Aorta (tissue), 5 donors: ENCODE data around the gene LYAR. TPM values are rescaled to one million over a fixed set of nuclear protein-coding genes. Genes with fewer than 3 reads are reported as not detected.

Experiments used
- ATAC-seq: fragments of 200-7000 bp; cut with Tn5 transposase; one replicate; pipeline ENCODE4 v1.9.1; 2022; ENCODE audit warnings: moderate library complexity; ENCODE audit not compliant: low FRiP score
- DNase-seq, 2 donors: peaks; one replicate each; pipeline ENCODE4 v3.0.0-alpha.2; 2020
- H3K27ac ChIP-seq, 2 donors: one replicate each; pipeline ENCODE4 v1.5.1; 2013; ENCODE audit warnings: low read length in 2 of 2, mild to moderate bottlenecking in 2 of 2, moderate library complexity in 2 of 2, control low read depth in 1 of 2, inconsistent platforms in 1 of 2, low read depth in 1 of 2
- H3K27me3 ChIP-seq, 2 donors: one replicate each; pipeline ENCODE4 v1.6.1; 2013; ENCODE audit warnings: control low read depth in 1 of 2, low read length in 1 of 2, mild to moderate bottlenecking in 1 of 2, moderate library complexity in 1 of 2; ENCODE audit not compliant: insufficient read depth in 2 of 2, control insufficient read depth in 1 of 2
- H3K36me3 ChIP-seq, 2 donors: one replicate each; pipeline ENCODE4 v1.6.1; 2013; ENCODE audit warnings: control low read depth in 1 of 2, low read length in 1 of 2, mild to moderate bottlenecking in 1 of 2; ENCODE audit not compliant: insufficient read depth in 2 of 2, control insufficient read depth in 1 of 2
- H3K4me1 ChIP-seq, 2 donors: one replicate each; pipeline ENCODE4 v1.6.1; 2013; ENCODE audit warnings: low read length in 2 of 2, control low read depth in 1 of 2, mild to moderate bottlenecking in 1 of 2, moderate library complexity in 1 of 2; ENCODE audit not compliant: insufficient read depth in 2 of 2, control insufficient read depth in 1 of 2
- H3K4me3 ChIP-seq, 2 donors: one replicate each; pipeline ENCODE4 v1.5.1; 2013; ENCODE audit warnings: low read length in 2 of 2, control low read depth in 1 of 2, mild to moderate bottlenecking in 1 of 2
- H3K9me3 ChIP-seq: one replicate; pipeline ENCODE4 v1.6.1; 2013; ENCODE audit warnings: mild to moderate bottlenecking, low read length; ENCODE audit not compliant: control insufficient read depth
- WGBS, 2 donors: extraction: QIAGEN DNeasy Blood & Tissue Kit; methylation state at CpG; one replicate each; pipeline ENCODE4 v1.1.7; 2013; 5-methylcytosine and 5-hydroxymethylcytosine counted together
- intact Hi-C, 2 donors: fragments of 100-400 bp; cut with DNase I; formaldehyde crosslinking; loops; one replicate each; pipeline versions ENCODE4 v1.14.2 to v1.15.0; 2022
- polyA plus RNA-seq, 2 donors: library from polyadenylated mRNA; stranded (reverse); fragments of 200-250 nt; gene quantifications; one replicate each; pipeline ENCODE4 v1.2.3, GENCODE V29; 2013
- total RNA-seq, 2 donors: library from RNA; stranded (reverse); fragmentation: NEBNext Ultra II Directional; extraction: Animal tissue kit (Norgen Biotek cat#: 25700); gene quantifications; one replicate each; pipeline ENCODE4 v1.2.1, GENCODE V29; 2021
- donor health status: healthy with polysubstance abuse.
- donor health status: Bipolar disorder and iron deficiency.
- donor health status: DM: no; HTN: no; CAD: no.
- donor health status: DM: no; HTN: no; CAD: no.
- donor health status: DM: yes; HTN: yes; CAD: no.

The LYAR gene
- total and polyA plus RNA-seq, 4 donors, result 9.6 to 14.8 (median 12.1) TPM

GRCh38 chr4:4329496-4329895 lies 39.5 kb upstream of the LYAR start:
- peak in 1 of 2 donors; percentile 39 for DNase-seq
- Histone ChIP-seq H3K27me3 (no peaks in the 10 kb centered on the region), H3K4me3 (no peak overlapping the region), H3K9me3 (peaks cover 2% of the 10 kb centered on the region), H3K27ac (no peak overlapping the region), H3K4me1 (no peaks in the 10 kb centered on the region), H3K36me3 (no peaks in the 10 kb centered on the region)
- intact Hi-C loops, result no loop called here
- no peak for ATAC-seq
- WGBS, 2 donors, result 93% methylated on average over 10 of the region's 10 CpGs

- no peak overlapping the region for H3K27ac ChIP-seq
- H3K9me3 ChIP-seq, result peaks cover 2% of the 10 kb centered on the region
- no peaks in the 10 kb centered on the region for H3K4me1 ChIP-seq
- intact Hi-C loops, result no loop called here
- H3K36me3 ChIP-seq, result no peaks in the 10 kb centered on the region
- ATAC-seq (no peak), DNase-seq (no peak)
- 87 to 89% methylated on average over 4 of the region's 4 CpGs for WGBS, 2 donors
- no peaks in the 10 kb centered on the region for H3K27me3 ChIP-seq
- no peak overlapping the region for H3K4me3 ChIP-seq
These were observed 38.9 kb upstream of the LYAR start for GRCh38 chr4:4328840-4329239.

DNA sequence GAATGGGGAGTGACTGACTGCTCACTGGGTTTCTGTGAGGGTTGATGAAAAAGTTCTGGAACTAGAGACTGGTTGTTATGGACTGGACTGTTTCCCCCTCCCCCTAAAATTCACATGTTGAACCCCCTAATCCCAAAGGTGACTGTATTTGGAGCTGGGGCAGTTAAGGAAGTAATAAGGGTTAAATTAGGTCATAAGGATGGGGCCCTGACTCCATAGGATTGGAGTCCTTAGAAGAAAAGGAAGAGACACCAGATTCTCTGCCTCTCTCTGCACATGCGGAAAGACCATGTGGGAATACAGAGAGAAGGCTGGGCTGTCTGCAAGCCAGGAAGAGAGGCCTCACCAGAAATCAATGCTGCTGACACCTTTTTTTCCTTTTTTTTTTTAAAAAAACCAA lies 38.3 kb upstream of the LYAR start:
- WGBS, 2 donors, result 95 to 98% methylated on average over 1 of the region's 1 CpG
- intact Hi-C loops, result no loop called here
- Histone ChIP-seq H3K27ac (no peak overlapping the region), H3K27me3 (no peaks in the 10 kb centered on the region), H3K4me3 (no peak overlapping the region), H3K9me3 (peaks cover 2% of the 10 kb centered on the region), H3K4me1 (no peaks in the 10 kb centered on the region), H3K36me3 (no peaks in the 10 kb centered on the region)
- ATAC-seq, result no peak
- no peak for DNase-seq

DNA sequence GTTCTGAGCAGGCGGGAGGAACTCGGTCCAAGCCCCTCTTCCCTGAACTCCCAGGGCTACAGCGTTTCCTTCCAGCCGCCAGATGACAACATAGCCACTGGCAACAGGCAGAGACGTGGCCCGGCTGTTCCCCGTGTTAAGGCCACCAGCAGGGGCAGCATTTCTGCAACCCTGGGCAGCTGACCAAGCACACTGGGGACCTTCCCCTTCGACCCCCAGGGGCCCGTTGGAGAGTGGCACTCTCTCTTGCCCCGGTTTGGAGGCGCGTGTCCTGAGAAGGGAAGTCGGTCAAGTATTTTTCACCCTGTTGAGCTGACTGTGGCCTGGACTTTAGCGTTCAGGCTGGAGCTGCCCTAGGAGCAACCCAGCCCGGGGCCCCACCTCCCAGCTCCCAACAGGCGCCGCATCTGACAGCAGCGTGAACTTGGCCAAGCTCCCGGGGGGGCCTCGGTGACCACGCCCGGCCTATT lies 37.7 kb upstream of the LYAR start:
- Histone ChIP-seq H3K4me3 (no peak overlapping the region), H3K27me3 (no peaks in the 10 kb centered on the region), H3K27ac (no peak overlapping the region), H3K36me3 (no peaks in the 10 kb centered on the region), H3K4me1 (no peaks in the 10 kb centered on the region), H3K9me3 (peaks cover 2% of the 10 kb centered on the region)
- intact Hi-C loops, result no loop called here
- DNase-seq (peak in 1 of 2 donors; percentile 55), ATAC-seq (no peak)
- WGBS, 2 donors, result 37% methylated on average over 22 of the region's 22 CpGs

DNA sequence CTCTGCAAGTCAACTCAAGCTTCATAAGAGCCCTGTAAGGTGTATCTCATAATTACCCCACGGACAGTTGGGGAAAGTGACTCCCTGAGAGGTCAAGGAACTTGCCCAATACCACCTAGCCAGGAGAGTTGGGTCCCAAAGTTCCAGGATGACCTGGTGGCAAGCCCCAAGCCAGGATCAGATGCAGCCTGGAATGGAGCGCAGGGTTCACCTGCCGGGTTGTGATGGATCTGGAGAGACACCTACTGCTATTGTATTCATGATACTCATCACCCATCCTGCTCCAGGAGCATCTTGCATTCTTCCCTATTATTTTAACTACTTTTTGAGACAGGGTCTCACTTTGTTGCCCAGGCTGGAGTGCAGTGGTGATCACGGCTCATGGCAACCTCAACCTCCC lies 36.2 kb upstream of the LYAR start:
- DNase-seq (peak in 1 of 2 donors; percentile 28), ATAC-seq (no peak)
- Histone ChIP-seq H3K36me3 (peaks cover 0 to 4% of the 10 kb centered on the region in 2 donors), H3K4me3 (no peak overlapping the region), H3K4me1 (no peaks in the 10 kb centered on the region), H3K27ac (no peak overlapping the region), H3K9me3 (peaks cover 2% of the 10 kb centered on the region), H3K27me3 (no peaks in the 10 kb centered on the region)
- intact Hi-C loops, result no loop called here
- WGBS, 2 donors, result 91 to 96% methylated on average over 4 of the region's 4 CpGs

DNA sequence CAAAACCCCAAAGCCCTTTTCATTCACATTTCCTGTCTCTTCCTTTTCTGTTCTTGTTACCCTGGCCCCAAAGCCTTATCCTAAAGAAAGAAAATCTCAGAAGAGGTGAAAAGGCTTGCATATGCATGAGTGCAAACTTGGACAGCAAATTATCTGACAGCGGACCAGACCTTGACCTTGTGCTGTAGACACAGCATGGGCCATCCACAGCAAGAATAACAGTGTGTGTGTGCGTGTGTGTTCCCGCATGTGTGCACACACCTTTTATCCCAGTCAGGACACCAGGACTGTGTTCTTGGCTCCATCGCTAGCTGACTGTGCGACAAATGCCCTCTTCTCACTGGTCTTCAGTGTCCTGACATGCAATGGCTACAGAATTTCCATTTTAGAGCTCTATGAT lies 35.4 kb upstream of the LYAR start:
- ATAC-seq, result no peak

GRCh38 chr4:4323705-4324534 lies 34.0 kb upstream of the LYAR start:
- peak in 1 of 2 donors; percentile 19 for DNase-seq
- intact Hi-C loops, result no loop called here
- ATAC-seq, result no peak
- Histone ChIP-seq H3K4me3 (no peak overlapping the region), H3K4me1 (no peaks in the 10 kb centered on the region), H3K9me3 (no peaks in the 10 kb centered on the region), H3K27me3 (no peaks in the 10 kb centered on the region), H3K36me3 (peaks cover 0 to 9% of the 10 kb centered on the region in 2 donors), H3K27ac (no peak overlapping the region)
- WGBS, 2 donors, result 64% methylated on average over 10 of the region's 10 CpGs

More for the DNA sequence above, 35.4 kb upstream of the LYAR start:
- 82 to 93% methylated on average over 5 of the region's 5 CpGs for WGBS, 2 donors
- no peak overlapping the region for H3K4me3 ChIP-seq
- H3K27me3 ChIP-seq, result no peaks in the 10 kb centered on the region
- intact Hi-C loops, result no loop called here
- peaks cover 0 to 8% of the 10 kb centered on the region in 2 donors for H3K36me3 ChIP-seq
- no peak overlapping the region for H3K27ac ChIP-seq
- peak in 1 of 2 donors; percentile 28 for DNase-seq
- H3K4me1 ChIP-seq, result no peaks in the 10 kb centered on the region
- H3K9me3 ChIP-seq, result peaks cover 2% of the 10 kb centered on the region

DNA sequence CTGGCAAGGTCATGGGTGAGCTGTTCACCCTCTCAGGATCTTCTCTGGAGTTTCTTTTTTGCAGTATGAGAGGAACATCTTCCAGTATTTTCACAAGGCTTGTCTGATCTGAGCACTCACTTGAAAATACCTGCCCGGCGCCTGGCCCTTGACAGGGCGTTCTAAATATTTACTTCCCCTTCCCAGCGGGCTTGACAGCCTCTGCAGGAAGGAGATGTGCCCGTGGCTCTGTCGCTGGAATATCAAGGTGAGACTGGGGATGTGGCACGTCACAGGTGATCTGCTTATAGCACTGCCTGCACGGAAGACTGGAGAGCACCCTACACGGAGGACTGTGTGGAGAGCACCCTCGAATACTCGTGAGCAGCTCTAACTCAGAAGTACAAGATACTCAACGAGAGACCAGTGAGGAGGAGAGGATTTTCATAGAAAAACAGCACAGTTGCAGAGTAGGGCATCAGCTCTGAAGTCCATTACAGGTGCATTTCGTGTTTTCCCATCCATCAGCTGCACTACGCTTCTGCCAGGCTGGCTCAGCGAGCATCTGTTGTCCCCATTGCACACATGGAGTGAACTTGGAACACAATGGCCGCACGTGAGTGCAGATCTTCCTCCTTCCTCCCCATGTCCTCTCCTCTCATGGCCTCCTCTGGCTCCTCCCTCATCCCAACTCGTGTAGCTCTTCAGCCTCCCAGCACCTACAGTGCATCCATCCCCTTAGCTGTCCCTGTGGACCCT lies 32.2 kb upstream of the LYAR start:
- Histone ChIP-seq H3K36me3 (peaks cover 0 to 9% of the 10 kb centered on the region in 2 donors), H3K27ac (no peak overlapping the region), H3K27me3 (no peaks in the 10 kb centered on the region), H3K4me1 (no peaks in the 10 kb centered on the region), H3K9me3 (no peaks in the 10 kb centered on the region), H3K4me3 (no peak overlapping the region)
- 87 to 90% methylated on average over 18 of the region's 18 CpGs for WGBS, 2 donors
- ATAC-seq, result no peak
- DNase-seq, result peak in 1 of 2 donors; percentile 32
- intact Hi-C loops, result no loop called here
